Heart right ventricle (tissue), 16 donors: Measurements from ENCODE around the gene SLC51A. TPM values are rescaled to one million over a fixed set of nuclear protein-coding genes. Genes with fewer than 3 reads are reported as not detected.

Source experiments
- ATAC-seq, 8 donors: fragments of 200-7000 bp; cut with Tn5 transposase; one replicate each; pipeline ENCODE4 v1.9.1; 2020; ENCODE audit warnings: mild to moderate bottlenecking in 8 of 8, moderate library complexity in 8 of 8, moderate number of reproducible peaks in 1 of 8
- DNase-seq, 2 donors: peaks; one replicate each; pipeline ENCODE4 v3.0.0-alpha.2; 2020
- H3K27ac ChIP-seq, 10 donors: fragments of 200-600 bp; sonication (generic) in 2 of 10; one replicate each; pipeline versions ENCODE4 v1.5.0 to v1.8.0; 2020 to 2022; ENCODE audit warnings: mild to moderate bottlenecking in 3 of 10
- H3K27me3 ChIP-seq, 7 donors: fragments of 200-600 bp; one replicate each; pipeline ENCODE4 v1.8.0; 2021 to 2022; ENCODE audit warnings: mild to moderate bottlenecking in 2 of 7
- H3K36me3 ChIP-seq, 9 donors: fragments of 200-600 bp; sonication (generic) in 1 of 9; one replicate each; pipeline versions ENCODE4 v1.5.0 to v1.8.0; 2020 to 2022; ENCODE audit warnings: mild to moderate bottlenecking in 2 of 9
- H3K4me1 ChIP-seq, 9 donors: fragments of 200-600 bp; sonication (generic) in 1 of 9; one replicate each; pipeline versions ENCODE4 v1.5.0 to v1.8.0; 2020 to 2022; ENCODE audit warnings: mild to moderate bottlenecking in 4 of 9
- H3K4me3 ChIP-seq, 10 donors: fragments of 200-600 bp; sonication (generic) in 2 of 10; one replicate each; pipeline versions ENCODE4 v1.5.0 to v1.8.0; 2020 to 2022; ENCODE audit warnings: mild to moderate bottlenecking in 7 of 10, moderate library complexity in 2 of 10
- H3K9me3 ChIP-seq, 11 donors: fragments of 200-600 bp in 10 of 11; sonication (generic) in 2 of 11; one replicate each; pipeline versions ENCODE4 v1.5.0 to v1.8.0; 2013 to 2022; ENCODE audit warnings: mild to moderate bottlenecking in 2 of 11, control low read depth in 1 of 11, moderate library complexity in 1 of 11
- WGBS, 2 donors: extraction: QIAGEN DNeasy Blood & Tissue Kit; methylation state at CpG; one replicate each; pipeline ENCODE4 v1.1.7; 2013; ENCODE audit warnings: inconsistent platforms in 1 of 2; 5-methylcytosine and 5-hydroxymethylcytosine counted together
- intact Hi-C, 10 donors: fragments of 100-400 bp; cut with DNase I; formaldehyde crosslinking; loops; one replicate each; pipeline versions ENCODE4 v1.11.1 to v1.14.2; 2022
- polyA plus RNA-seq, 2 donors: library from polyadenylated mRNA; stranded (reverse); fragments of 200-250 nt; gene quantifications; one replicate each; pipeline ENCODE4 v1.2.3, GENCODE V29; 2013
- total RNA-seq, 10 donors: library from RNA; stranded (reverse); fragmentation: NEBNext Ultra II Directional in 3 of 10; extraction: Animal tissue kit (Norgen Biotek cat#: 25700) in 3 of 10; gene quantifications; one replicate each; pipeline versions ENCODE4 v1.2.1 to v1.2.4, GENCODE V29; 2021 to 2023
- TF ChIP-seq, protein P1 (sequence below), 9 donors: fragments of 200-600 bp; sonication (generic) in 2 of 9; IDR thresholded peaks; one replicate each; pipeline versions ENCODE4 v1.5.0 to v1.8.0; 2021 to 2022; ENCODE audit warnings: antibody characterized with exemption in 9 of 9, mild to moderate bottlenecking in 5 of 9, moderate library complexity in 1 of 9
- donor health status: Arrhythmogenic right ventricular cardiomyopathy.
- donor health status: ischemic (EF 13 %, LVEDD 7.1; RV severe dilation, severe dysfunction).
- donor health status: healthy with polysubstance abuse.
- donor health status: DM: no; HTN: yes; CAD: no.
- donor health status: DM: no; HTN: no; CAD: no.
- donor health status: ischemic (EF 25% LVEDD 6.9; RV normal size, moderate dysfunction).
- donor health status: ischemic (EF 25% LVEDD 5.7; RV mildly dilated, moderate dysfunction).
- donor health status: healthy.
- donor health status: DM: yes; HTN: yes; CAD: no.
- donor health status: Ischemic cardiomyopathy.
- donor health status: ischemic (EF 35%, LVEDD 5.7; RV mildly dilated, moderate dysfunction).
- donor health status: nonischemic (EF 11% LVEDD 7.7; RV severe dilation, severe dysfunction).
- donor health status: DM: yes; HTN: yes; CAD: no.
- donor health status: PGD.
- donor health status: ischemic (EF 29% LVEDD 5.4; RV normal size, mild dysfunction).
- donor health status: nonischemic (EF 23%, LVEDD 6.1; RV moderate dilation, normal function).

SLC51A gene
- total and polyA plus RNA-seq, 12 donors, result 0.23 to 1.0 (median 0.52) TPM; not detected in 7

DNA sequence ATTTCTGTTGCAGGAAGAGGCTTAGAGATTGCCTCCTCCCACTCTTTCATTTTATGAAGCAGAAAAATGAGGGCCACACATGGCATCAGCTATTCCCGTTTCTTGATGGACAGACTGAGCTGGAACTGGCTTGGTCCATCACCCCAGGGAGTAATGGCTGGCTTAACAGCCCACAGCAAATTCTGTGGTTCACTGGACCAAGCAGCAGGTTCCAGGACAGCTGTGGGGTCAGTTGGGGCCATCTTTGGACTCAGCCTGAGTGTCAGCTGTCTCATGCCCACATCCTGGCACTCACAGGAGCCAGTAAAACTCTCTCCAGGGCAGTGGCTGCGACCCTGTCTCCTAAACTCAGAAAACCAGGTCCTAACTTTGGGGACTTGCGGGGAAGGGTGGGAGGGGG, 41.7 kb upstream of the SLC51A start:
- H3K36me3 ChIP-seq, result no peaks in the 10 kb centered on the region
- TF ChIP-seq, protein P1, sequence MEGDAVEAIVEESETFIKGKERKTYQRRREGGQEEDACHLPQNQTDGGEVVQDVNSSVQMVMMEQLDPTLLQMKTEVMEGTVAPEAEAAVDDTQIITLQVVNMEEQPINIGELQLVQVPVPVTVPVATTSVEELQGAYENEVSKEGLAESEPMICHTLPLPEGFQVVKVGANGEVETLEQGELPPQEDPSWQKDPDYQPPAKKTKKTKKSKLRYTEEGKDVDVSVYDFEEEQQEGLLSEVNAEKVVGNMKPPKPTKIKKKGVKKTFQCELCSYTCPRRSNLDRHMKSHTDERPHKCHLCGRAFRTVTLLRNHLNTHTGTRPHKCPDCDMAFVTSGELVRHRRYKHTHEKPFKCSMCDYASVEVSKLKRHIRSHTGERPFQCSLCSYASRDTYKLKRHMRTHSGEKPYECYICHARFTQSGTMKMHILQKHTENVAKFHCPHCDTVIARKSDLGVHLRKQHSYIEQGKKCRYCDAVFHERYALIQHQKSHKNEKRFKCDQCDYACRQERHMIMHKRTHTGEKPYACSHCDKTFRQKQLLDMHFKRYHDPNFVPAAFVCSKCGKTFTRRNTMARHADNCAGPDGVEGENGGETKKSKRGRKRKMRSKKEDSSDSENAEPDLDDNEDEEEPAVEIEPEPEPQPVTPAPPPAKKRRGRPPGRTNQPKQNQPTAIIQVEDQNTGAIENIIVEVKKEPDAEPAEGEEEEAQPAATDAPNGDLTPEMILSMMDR (IDR thresholded peaks at IDR 0.05), result no peak
- no peaks in the 10 kb centered on the region for H3K27me3 ChIP-seq
- H3K9me3 ChIP-seq, result peaks cover 0 to 4% (median 0%) of the 10 kb centered on the region in 11 donors
- no peak overlapping the region for H3K27ac ChIP-seq
- peaks cover 0 to 17% (median 0%) of the 10 kb centered on the region in 9 donors for H3K4me1 ChIP-seq
- DNase-seq (no peak), ATAC-seq (no peak)
- H3K4me3 ChIP-seq, result no peak overlapping the region
- intact Hi-C loops, result no loop called here
- WGBS, 2 donors, result 76 to 79% methylated on average over 3 of the region's 3 CpGs

DNA sequence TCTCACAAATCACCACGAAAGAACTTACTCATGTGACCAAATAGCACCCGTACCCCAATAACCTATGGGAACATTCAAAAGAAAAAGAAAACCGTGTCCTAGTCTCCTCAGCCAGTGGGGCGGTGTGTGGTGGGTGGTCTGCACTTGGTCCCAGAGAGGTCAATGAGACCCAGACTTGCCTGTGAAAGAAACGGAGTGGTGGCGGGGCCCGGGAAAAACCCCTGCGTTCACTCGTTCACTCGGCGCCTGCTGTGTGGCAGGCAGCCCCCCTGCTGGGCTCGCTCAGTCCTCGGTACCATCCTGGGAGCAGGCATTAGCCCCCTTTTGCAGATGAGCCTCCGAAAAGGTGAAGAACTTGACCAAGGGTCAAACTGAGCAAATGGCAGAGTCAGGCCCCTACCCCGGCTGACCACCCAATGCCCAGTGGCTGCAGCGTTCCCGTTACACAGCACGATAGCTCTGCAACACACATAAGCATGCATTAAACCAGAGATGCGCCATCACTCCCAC, 41.2 kb upstream of the SLC51A start:
- no peak for ATAC-seq
- Histone ChIP-seq H3K9me3 (peaks cover 0 to 4% (median 0%) of the 10 kb centered on the region in 11 donors), H3K36me3 (no peaks in the 10 kb centered on the region), H3K4me1 (peaks cover 0 to 23% (median 0%) of the 10 kb centered on the region in 9 donors), H3K4me3 (no peak overlapping the region), H3K27ac (no peak overlapping the region), H3K27me3 (no peaks in the 10 kb centered on the region)
- 77 to 82% methylated on average over 19 of the region's 19 CpGs for WGBS, 2 donors
- no peak for DNase-seq
- intact Hi-C loops, result no loop called here
- TF ChIP-seq, protein P1 (IDR thresholded peaks at IDR 0.05), result no peak

DNA sequence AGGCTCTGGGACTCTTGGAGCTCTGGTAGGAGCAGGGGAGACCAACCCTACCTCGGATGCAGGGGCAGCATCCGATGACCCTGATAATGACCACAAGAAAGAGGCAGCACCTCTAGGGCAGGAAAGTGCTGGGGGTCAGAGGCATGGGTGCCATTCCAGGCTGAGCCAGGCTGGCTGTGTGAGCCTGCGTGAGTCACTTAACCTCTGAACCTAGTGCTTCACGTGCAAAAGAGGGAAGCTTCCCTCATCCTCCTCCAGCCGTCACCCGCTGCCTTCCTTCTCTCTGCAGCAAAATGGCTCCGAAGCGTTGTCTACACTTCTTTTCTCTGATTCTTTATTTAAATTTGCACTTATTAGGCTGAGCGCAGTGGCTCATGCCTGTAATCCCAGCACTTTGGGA, 40.6 kb upstream of the SLC51A start:
- no peak overlapping the region for H3K4me3 ChIP-seq
- intact Hi-C loops, result no loop called here
- 80 to 82% methylated on average over 9 of the region's 9 CpGs for WGBS, 2 donors
- no peak overlapping the region for H3K27ac ChIP-seq
- DNase-seq (no peak), ATAC-seq (no peak)
- H3K27me3 ChIP-seq, result no peaks in the 10 kb centered on the region
- H3K9me3 ChIP-seq, result peaks cover 0 to 4% (median 0%) of the 10 kb centered on the region in 11 donors
- peaks cover 0 to 28% (median 0%) of the 10 kb centered on the region in 9 donors for H3K4me1 ChIP-seq
- TF ChIP-seq, protein P1 (IDR thresholded peaks at IDR 0.05), result no peak
- H3K36me3 ChIP-seq, result no peaks in the 10 kb centered on the region

DNA sequence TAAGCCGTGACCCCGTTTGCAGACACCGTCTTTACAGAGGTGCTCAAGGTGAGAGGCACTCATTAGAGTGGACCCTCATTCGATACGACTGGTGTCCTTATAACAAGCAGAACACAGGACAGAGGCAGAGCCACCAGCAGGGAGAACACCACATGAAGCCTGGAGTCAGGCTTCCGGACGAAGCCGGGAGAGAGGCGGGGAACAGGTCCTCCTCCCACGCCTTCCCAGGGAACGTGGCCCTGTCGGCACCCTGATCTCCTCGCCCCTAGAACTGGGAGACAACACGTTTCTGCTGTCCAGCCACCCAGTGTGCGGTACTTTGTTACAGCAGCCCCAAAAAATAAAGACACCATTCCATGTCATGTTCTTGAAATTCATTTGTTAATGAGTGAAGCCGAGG, 38.8 kb upstream of the SLC51A start:
- DNase-seq, result no peak

More for the DNA sequence above, 38.8 kb upstream of the SLC51A start:
- H3K36me3 ChIP-seq, result no peaks in the 10 kb centered on the region
- H3K4me3 ChIP-seq, result no peak overlapping the region
- no peak overlapping the region for H3K27ac ChIP-seq
- no peak for ATAC-seq
- TF ChIP-seq, protein P1 (IDR thresholded peaks at IDR 0.05), result no peak
- intact Hi-C loops, result no loop called here
- H3K4me1 ChIP-seq, result peaks cover 0 to 29% (median 0%) of the 10 kb centered on the region in 9 donors
- H3K9me3 ChIP-seq, result no peaks in the 10 kb centered on the region
- 66 to 67% methylated on average over 16 of the region's 16 CpGs for WGBS, 2 donors
- H3K27me3 ChIP-seq, result no peaks in the 10 kb centered on the region
